NB4 (cell line): Measurements from ENCODE around the gene RIC8A.

Source experiments
- CTCF ChIP-seq: IDR thresholded peaks from one replicate; pipeline ENCODE4 v1.5.1; 2012; ENCODE audit warnings: low read depth, low read length
- MAX ChIP-seq: IDR thresholded peaks from 2 replicates; pipeline ENCODE4 v1.6.1; 2011; ENCODE audit warnings: low read depth, low read length
- POLR2A ChIP-seq: IDR thresholded peaks from 2 replicates; pipeline ENCODE4 v1.6.1; 2011; ENCODE audit warnings: mild to moderate bottlenecking; ENCODE audit not compliant: insufficient read length; ENCODE audit errors: extremely low read depth

- TF ChIP-seq CTCF (no peak), MAX (no peak), POLR2A (no peak)
Observed at GRCh38 chr11:203945-204586, 3.4 kb upstream of the RIC8A start.
